ENCODE measurements around the gene PSMD1.
"Not testable (repeated sequence)": the region's sequence is repeated elsewhere in the genome, so short reads cannot be mapped to it uniquely, and the experiment has no call there.

Gene PSMD1

GRCh38 chr2:231058761-231059550 lies 2.3 kb downstream of the PSMD1 start:
- no peaks in the 10 kb centered on the region for H3K9me3 ChIP-seq
- peaks cover 32% of the 10 kb centered on the region for H3K36me3 ChIP-seq
- H3K27me3 ChIP-seq, result no peaks in the 10 kb centered on the region
- H3K4me1 ChIP-seq, result peaks cover 4% of the 10 kb centered on the region
- no peak for DNase-seq
- peak overlapping the region; percentile 99; the same call in 1 of the 2 replicates for H3K4me3 ChIP-seq (ENCODE audit: low read depth, low read length)
- no peak for TF ChIP-seq CTCF (IDR thresholded peaks at IDR 0.05; ENCODE audit: low read depth, low read length)

GRCh38 chr2:231059756-231060155 lies 3.1 kb downstream of the PSMD1 start:
- peaks cover 4% of the 10 kb centered on the region for H3K4me1 ChIP-seq
- H3K27me3 ChIP-seq, result no peaks in the 10 kb centered on the region
- peaks cover 40% of the 10 kb centered on the region for H3K36me3 ChIP-seq
- no peak for TF ChIP-seq CTCF (IDR thresholded peaks at IDR 0.05; ENCODE audit: low read depth, low read length)
- no peak overlapping the region for H3K4me3 ChIP-seq (ENCODE audit: low read depth, low read length)
- H3K9me3 ChIP-seq, result no peaks in the 10 kb centered on the region
- DNase-seq, result no peak

GRCh38 chr2:231062776-231063175 lies 6.1 kb downstream of the PSMD1 start:
- no peaks in the 10 kb centered on the region for H3K27me3 ChIP-seq
- H3K9me3 ChIP-seq, result no peaks in the 10 kb centered on the region
- TF ChIP-seq CTCF (IDR thresholded peaks at IDR 0.05; ENCODE audit: low read depth, low read length), result no peak
- H3K36me3 ChIP-seq, result peaks cover 63% of the 10 kb centered on the region
- DNase-seq, result no peak
- H3K4me1 ChIP-seq, result peaks cover 4% of the 10 kb centered on the region
- no peak overlapping the region for H3K4me3 ChIP-seq (ENCODE audit: low read depth, low read length)

- Histone ChIP-seq H3K27me3 (no peaks in the 10 kb centered on the region), H3K9me3 (no peaks in the 10 kb centered on the region), H3K36me3 (peaks cover 69% of the 10 kb centered on the region), H3K4me1 (no peaks in the 10 kb centered on the region; the same call in 1 of the 2 replicates), H3K4me3 (ENCODE audit: low read depth, low read length) (no peak overlapping the region)
- TF ChIP-seq CTCF (IDR thresholded peaks at IDR 0.05; ENCODE audit: low read depth, low read length), result no peak
- no peak for DNase-seq
These were observed 6.7 kb downstream of the PSMD1 start for GRCh38 chr2:231063347-231063746.

GRCh38 chr2:231065966-231066365 lies 9.3 kb downstream of the PSMD1 start:
- Histone ChIP-seq H3K9me3 (no peaks in the 10 kb centered on the region), H3K4me1 (no peaks in the 10 kb centered on the region), H3K4me3 (ENCODE audit: low read depth, low read length) (no peak overlapping the region), H3K27me3 (no peaks in the 10 kb centered on the region), H3K36me3 (peaks cover 88% of the 10 kb centered on the region)
- TF ChIP-seq CTCF (IDR thresholded peaks at IDR 0.05; ENCODE audit: low read depth, low read length), result no peak
- no peak for DNase-seq

GRCh38 chr2:231067531-231067930 lies 10.9 kb downstream of the PSMD1 start:
- not testable (repeated sequence) for DNase-seq; H3K4me3 ChIP-seq (ENCODE audit: low read depth, low read length); H3K4me1 ChIP-seq; H3K27me3 ChIP-seq; H3K9me3 ChIP-seq
- peaks cover 86% of the 10 kb centered on the region for H3K36me3 ChIP-seq
